Urinary bladder (tissue), 4 donors: ENCODE data around the gene KMT5B. TPM values are rescaled to one million over a fixed set of nuclear protein-coding genes. Genes with fewer than 3 reads are reported as not detected.
A peak's percentile ranks its signal among the peaks of the same experiment; 100 is the strongest.

ENCODE experiments used
- DNase-seq: peaks from one replicate; pipeline ENCODE4 v3.0.0-alpha.2; 2015; ENCODE audit errors: extremely low spot score
- H3K27ac ChIP-seq: one replicate; pipeline ENCODE4 v1.5.1; 2013; ENCODE audit warnings: low read depth, mild to moderate bottlenecking, moderate library complexity
- H3K36me3 ChIP-seq: one replicate; pipeline ENCODE4 v1.6.1; 2013; ENCODE audit warnings: mild to moderate bottlenecking, moderate library complexity; ENCODE audit not compliant: insufficient read depth
- H3K4me1 ChIP-seq: one replicate; pipeline ENCODE4 v1.6.1; 2013; ENCODE audit warnings: mild to moderate bottlenecking, moderate library complexity; ENCODE audit not compliant: insufficient read depth
- H3K4me3 ChIP-seq: one replicate; pipeline ENCODE4 v1.5.1; 2013; ENCODE audit warnings: low read depth, low read length
- WGBS: extraction: QIAGEN DNeasy Blood & Tissue Kit; methylation state at CpG from one replicate; pipeline ENCODE4 v1.1.7; 2013; 5-methylcytosine and 5-hydroxymethylcytosine counted together
- polyA plus RNA-seq: library from polyadenylated mRNA; stranded (reverse); fragments of 200-250 nt; gene quantifications from one replicate; pipeline ENCODE4 v1.2.3, GENCODE V29; 2013
- total RNA-seq: library from RNA; depleted of rRNA; stranded (reverse); fragments of >200 nt; gene quantifications from one replicate; pipeline ENCODE4 v1.2.3, GENCODE V29; 2014
- donor health status: healthy with polysubstance abuse.
- donor health status: healthy.

The KMT5B gene
- total and polyA plus RNA-seq, 2 donors = 24.5 to 78.5 TPM

DNA sequence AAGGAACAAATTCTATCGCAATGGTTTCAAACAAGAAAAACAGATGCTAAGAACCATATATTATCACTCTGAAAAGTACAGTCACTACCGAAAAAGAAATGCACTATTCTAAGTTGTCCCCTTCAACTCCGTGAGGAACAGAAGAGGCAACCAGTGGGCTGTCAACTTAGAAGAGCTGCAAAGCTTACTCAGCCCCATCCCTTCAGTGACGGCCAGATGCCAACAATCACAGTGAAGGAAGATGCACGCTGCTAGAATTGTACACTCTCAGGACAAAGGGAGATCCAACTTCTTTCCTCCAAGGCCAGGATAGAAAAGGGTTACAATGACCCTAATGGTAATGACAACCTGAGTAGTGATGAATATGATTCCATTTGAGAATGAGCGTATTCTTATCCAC is 53.4 kb downstream of the KMT5B start:
- Histone ChIP-seq H3K36me3 (no peaks in the 10 kb centered on the region), H3K4me1 (no peaks in the 10 kb centered on the region), H3K27ac (no peak overlapping the region), H3K4me3 (no peak overlapping the region)
- WGBS = 75% methylated on average over 6 of the region's 6 CpGs
- DNase-seq = no peak

DNA sequence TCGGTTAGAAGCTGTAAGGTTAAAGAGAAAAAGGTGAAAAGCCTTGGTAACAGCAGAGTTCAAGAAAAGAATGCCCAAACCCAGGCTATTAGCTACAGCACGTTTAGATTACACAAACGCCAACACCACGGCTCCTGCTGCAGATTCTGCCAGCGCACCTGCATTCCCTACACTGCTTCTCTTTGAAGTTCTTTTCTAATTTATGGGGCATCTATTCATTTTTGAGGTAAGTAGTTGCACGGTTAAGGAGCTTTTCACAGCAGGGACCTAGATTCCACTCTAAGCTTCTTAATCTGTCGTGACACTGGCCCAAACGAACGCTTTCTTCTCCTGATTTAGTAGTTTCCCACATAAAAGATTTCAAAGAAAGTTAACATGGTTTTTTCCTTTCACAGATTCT is 53.9 kb downstream of the KMT5B start:
- WGBS = 85% methylated on average over 9 of the region's 9 CpGs
- H3K4me3 ChIP-seq = no peak overlapping the region
- no peak for DNase-seq
- H3K4me1 ChIP-seq = no peaks in the 10 kb centered on the region
- H3K36me3 ChIP-seq = no peaks in the 10 kb centered on the region
- no peak overlapping the region for H3K27ac ChIP-seq

DNA sequence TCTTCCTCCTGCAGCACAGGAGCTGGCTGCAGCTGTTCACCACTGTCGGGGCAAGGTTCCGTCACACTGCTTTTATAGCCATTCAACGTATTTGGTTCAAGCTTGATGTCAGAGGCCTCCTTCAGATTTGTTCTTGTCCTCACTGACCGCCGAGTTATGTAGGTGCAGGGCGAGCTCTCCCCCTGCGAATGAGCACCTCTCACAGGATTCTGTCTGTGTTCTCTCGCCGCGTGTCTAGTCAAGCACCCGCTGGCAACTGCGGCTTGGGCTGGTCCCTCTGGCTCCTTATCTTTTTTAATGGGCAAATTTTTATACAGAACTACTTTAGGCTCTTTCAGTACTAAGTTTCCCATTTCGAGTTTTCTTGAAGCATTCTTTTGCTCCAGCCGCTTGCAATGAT is 54.5 kb downstream of the KMT5B start:
- WGBS = 92% methylated on average over 14 of the region's 14 CpGs
- Histone ChIP-seq H3K4me3 (no peak overlapping the region), H3K36me3 (no peaks in the 10 kb centered on the region), H3K4me1 (no peaks in the 10 kb centered on the region), H3K27ac (no peak overlapping the region)
- DNase-seq = no peak

DNA sequence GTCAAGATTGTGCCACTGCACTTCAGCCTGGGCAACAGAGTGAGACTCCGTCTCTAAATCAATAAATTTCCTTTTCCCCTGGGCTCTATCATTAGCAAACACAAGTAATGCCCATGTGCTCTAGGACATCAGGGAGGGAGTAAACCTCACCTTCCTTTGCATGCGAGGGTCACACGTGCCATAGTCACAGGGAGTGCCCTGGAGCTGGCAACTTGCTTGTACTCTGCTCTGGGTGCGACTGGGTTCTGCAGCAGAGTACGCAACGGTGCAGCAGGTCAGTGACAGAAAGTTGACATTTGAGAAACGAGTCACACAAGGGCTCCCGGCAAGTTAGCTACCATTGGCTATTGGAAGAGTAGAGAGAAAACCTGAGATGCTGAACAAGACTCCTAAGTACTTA is 59.4 kb downstream of the KMT5B start:
- no peaks in the 10 kb centered on the region for H3K4me1 ChIP-seq
- DNase-seq = no peak
- H3K4me3 ChIP-seq = no peak overlapping the region
- H3K36me3 ChIP-seq = no peaks in the 10 kb centered on the region
- H3K27ac ChIP-seq = no peak overlapping the region
- WGBS = 88% methylated on average over 8 of the region's 8 CpGs

DNA sequence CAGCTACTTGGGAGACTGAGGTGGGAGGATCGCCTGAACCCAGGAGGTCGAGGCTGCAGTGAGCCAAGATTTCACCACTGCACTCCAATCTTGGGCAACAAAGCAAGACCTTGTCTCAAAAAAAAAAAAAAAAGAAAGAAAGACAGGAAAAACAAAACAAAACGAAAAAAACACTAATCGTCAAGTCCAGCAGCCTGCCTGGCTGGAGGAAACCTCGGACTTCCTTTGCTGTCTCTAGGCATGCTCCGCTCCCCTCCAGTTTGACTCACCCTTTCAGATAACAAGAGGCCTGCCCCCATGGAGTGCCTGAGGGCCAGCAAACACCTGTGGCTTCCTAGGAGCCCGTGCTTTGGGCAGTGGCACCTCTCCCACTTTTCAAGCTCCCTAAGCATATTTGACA is 63.1 kb downstream of the KMT5B start:
- Histone ChIP-seq H3K4me1 (no peaks in the 10 kb centered on the region), H3K36me3 (no peaks in the 10 kb centered on the region), H3K4me3 (no peak overlapping the region), H3K27ac (no peak overlapping the region)
- 49% methylated on average over 7 of the region's 7 CpGs for WGBS
- no peak for DNase-seq

DNA sequence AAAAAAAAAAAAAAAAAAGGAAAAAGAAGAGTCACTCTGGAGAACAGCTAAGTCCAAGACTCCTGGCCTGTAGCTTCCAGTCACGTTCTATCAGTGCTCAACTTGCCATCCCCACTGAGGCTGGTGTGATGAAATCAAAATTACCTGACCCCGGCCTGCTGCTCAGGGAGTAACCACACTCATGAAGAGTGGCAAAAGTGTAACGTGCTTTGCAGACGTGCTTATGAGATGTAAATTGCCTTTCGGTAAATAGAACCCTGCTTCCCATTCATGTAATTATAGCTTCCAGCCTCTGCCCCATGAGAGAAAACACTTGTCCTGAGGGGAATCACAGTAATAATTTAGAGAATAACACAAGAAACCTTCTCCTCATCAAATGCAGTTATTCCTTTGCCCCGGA is 63.7 kb downstream of the KMT5B start:
- no peak for DNase-seq
- no peaks in the 10 kb centered on the region for H3K36me3 ChIP-seq
- H3K27ac ChIP-seq = no peak overlapping the region
- H3K4me1 ChIP-seq = no peaks in the 10 kb centered on the region
- no peak overlapping the region for H3K4me3 ChIP-seq
- WGBS = 91% methylated on average over 6 of the region's 6 CpGs

DNA sequence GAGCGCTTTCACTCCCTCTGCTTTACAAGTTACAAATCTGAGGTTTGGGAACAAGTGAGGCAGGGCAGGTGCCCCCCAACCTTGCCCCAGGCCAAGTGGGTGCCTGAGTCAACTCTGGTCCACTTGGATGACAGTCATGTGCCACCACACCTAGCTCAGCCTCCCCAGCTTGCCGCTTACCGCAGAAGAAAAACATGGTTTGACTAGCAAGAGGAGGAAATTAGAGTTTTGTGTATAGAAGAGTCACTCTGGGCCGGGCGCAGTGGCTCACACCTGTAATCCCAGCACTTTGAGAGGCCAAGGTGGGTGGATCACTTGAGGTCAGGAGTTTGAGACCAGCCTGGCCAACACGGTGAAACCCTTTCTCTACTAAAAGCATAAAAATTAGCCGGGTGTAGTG is 64.2 kb downstream of the KMT5B start:
- no peak overlapping the region for H3K27ac ChIP-seq
- H3K4me1 ChIP-seq = no peaks in the 10 kb centered on the region
- WGBS = 88% methylated on average over 7 of the region's 7 CpGs
- DNase-seq = no peak
- H3K4me3 ChIP-seq = no peak overlapping the region
- no peaks in the 10 kb centered on the region for H3K36me3 ChIP-seq

DNA sequence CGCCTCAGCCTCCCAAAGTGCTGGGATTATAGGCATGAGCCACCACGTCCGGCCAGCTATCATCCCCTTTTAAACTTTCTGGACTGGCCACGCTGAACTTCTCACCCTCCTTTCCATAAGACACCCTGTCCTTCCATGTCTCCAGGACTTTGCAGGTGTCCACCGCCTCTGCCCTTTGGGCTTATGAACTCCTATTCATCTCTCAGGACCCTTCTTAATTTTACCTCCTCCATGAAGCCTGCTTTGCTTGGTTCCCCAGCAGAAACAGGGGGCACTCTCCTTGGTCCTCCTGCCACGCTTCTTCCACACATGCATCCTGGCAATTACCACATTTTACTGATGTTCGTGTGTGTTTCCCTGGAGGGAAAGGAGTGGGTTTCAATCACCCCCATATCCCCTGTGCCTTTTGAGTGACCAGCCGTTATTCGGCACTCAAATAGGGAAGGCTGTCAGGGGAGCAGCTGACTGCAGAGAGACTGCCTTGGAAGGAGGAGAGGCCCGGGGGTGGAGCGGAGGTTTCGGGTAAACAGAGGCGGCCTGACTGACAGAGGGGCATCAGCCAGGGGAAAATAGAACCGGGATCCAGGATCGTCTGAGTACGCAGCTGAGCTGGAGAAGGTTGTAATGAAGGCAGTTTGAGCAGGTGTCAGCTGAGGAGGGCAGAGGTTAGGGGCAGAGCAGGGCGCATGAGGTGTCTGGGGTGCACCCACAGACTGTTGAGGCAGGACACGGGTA is 64.9 kb downstream of the KMT5B start:
- DNase-seq = no peak
- Histone ChIP-seq H3K27ac (no peak overlapping the region), H3K4me3 (no peak overlapping the region), H3K36me3 (no peaks in the 10 kb centered on the region), H3K4me1 (no peaks in the 10 kb centered on the region)
- 86% methylated on average over 18 of the region's 18 CpGs for WGBS

DNA sequence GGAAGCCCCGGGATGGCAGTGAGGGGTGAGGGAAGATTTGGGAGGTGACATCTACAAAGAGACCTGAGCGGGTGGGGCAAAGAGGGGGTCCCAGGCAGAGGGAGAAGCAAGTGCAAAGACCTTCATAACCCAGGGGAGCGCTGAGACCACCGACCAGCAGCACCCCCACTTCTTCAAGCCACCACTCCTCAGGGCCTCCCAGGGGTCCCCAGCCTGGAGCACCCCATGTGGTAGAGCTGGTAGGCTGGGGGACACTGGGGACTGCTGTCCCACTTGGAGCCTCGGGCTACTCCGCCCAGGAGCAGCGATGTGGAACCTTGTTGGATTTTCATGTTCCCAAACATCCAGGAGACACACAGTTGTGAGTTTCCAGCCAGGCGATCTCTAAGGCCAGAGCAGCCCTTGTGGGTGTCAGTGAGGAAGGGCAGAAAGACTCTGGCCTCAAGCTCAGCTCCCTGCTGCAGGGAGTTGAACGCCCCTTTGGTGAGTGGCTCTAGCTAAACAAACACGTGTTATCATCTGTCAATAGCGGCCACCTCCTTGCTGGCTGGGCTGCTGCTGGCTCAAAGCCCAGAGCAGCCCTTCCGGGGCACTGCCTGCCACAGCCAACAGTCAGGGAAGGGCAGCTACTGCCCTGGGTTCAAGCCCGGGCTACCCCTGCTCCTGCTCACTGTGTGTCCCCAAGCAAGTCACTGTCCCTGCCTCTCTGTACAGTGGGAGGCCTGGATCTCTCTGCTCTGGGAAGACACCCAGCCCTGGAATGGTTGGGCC is 66.2 kb downstream of the KMT5B start:
- peak overlapping the region; percentile 57 for H3K27ac ChIP-seq
- 46% methylated on average over 13 of the region's 13 CpGs for WGBS
- H3K4me3 ChIP-seq = no peak overlapping the region
- H3K4me1 ChIP-seq = no peaks in the 10 kb centered on the region
- H3K36me3 ChIP-seq = no peaks in the 10 kb centered on the region
- no peak for DNase-seq

DNA sequence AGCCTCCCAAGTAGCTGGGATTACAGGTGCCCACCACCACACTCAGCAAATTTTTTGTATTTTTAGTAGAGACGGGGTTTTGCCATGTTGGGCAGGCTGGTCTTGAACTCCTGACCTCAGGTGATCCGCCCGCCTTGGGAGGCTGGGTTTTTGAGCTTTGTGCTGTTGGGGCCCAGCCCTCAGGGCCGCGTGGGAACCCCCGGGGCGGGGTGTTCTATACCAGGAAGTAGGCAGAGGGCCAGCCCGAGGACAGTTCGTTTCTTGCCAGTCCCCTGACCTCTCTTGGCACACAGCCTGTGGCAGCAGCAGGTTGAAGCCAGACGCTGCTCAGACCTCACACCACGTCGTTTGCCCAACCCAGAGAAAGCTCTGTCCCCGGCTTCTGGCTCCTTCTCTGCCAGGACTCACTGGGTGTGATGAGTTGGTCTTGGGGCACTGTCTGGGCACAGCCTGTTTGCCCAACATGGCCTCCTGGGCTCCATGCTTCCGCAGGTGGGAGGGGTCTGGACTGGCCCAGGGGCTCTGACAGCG is 67.0 kb downstream of the KMT5B start:
- 50% methylated on average over 15 of the region's 15 CpGs for WGBS
- no peak for DNase-seq
- no peaks in the 10 kb centered on the region for H3K4me1 ChIP-seq
- no peaks in the 10 kb centered on the region for H3K36me3 ChIP-seq
- H3K27ac ChIP-seq = peak overlapping the region; percentile 57
- no peak overlapping the region for H3K4me3 ChIP-seq

DNA sequence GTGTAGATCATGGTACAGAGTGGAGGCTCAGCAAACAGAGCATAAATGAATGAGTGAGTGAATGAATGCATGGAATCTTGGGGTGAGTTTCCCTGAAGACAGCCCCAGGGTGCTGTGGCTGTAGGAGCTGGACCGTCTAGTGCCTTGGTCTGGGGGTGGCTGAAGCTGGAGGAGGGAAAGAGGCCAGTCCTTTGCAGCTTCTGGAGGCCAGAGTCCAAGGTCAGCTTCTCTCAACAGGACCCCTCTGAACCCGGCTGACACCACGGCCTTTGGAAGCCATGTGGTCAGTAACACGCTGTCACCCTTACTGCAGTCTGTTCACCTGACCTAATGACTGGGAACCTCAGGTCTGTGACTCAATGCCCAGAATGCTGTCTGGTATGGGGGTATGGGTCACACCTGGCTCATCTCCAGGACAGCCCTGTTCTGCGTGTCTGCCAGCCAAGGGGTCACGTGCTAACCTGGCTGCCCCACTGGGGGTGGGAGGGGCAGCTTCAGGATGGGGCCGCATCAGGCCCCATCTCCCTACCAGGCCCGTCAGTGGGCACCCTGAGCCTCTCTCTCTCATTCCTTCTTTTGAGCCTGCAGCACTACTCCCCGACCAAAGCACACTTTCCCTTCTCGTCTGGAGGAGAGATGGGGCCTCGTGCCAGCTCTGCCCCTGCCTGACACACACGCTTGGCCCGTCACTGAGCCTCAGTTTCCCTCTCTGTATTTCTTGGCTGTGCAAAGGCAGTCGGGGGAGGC is 67.8 kb downstream of the KMT5B start:
- no peak overlapping the region for H3K27ac ChIP-seq
- H3K4me1 ChIP-seq = no peaks in the 10 kb centered on the region
- H3K36me3 ChIP-seq = no peaks in the 10 kb centered on the region
- no peak overlapping the region for H3K4me3 ChIP-seq
- 76% methylated on average over 14 of the region's 14 CpGs for WGBS
- no peak for DNase-seq

DNA sequence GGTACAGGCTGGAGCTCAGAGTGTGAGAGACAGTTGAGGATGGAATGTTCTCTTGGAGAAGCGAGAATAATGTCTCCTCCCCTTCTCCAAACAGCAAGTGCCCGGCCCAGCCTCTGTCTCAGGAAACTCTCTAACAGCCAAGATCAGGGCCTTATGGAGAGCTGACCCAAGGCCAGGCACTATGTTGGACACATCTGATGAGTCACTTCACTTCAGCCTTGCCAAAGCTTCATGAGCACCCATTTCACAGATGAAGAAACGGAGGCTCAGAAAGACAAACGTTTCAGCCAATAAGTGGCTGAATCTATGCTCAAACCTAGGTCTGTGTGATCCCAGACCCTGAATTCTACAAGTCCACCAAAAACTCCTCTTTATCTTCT is 69.8 kb downstream of the KMT5B start:
- Histone ChIP-seq H3K4me3 (no peak overlapping the region), H3K4me1 (no peaks in the 10 kb centered on the region), H3K27ac (no peak overlapping the region), H3K36me3 (no peaks in the 10 kb centered on the region)
- WGBS = 85% methylated on average over 4 of the region's 4 CpGs
- DNase-seq = no peak

DNA sequence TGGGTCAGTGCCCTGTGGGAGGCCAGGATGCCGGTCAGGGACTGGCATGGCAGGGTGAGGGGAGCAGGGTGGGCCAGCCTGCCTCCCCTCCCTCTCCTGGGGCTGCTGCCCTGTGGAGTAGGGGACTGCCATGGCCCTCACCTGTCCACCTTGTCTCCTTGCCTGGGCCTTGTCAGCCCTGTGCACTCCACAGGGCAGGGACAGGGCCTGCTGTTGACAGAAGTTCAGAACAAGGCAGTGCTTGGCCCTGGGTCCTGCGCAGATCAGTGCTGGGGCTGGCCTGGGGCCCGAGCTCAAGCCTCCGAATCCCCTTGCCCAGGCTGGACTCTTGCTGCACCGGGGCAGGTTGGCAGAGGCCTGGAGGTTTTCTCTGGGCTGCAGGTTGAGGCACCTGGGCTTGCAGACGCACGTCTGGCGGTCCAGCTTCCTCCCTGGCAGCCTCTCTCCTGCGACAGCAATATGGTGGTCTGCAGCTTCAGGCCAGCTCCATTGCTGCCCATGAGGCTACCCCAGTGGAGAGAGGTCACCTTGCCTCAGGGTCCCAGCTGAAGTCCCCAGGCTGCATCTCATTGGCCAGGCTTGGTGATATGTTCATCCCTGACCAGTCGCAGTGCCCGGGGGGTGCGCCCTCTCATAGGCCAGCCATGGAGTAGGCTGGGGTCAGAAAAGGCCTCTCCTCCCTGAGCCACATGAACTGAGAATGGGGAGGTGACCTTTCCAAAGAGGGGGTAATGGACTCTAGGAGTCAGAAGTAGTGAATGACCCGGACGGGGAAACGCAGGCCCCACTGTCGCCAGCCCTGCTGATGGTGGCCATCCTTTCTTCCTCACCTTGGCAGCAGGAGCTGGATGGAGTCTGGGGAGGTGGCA is 70.4 kb downstream of the KMT5B start:
- Histone ChIP-seq H3K4me3 (no peak overlapping the region), H3K4me1 (no peaks in the 10 kb centered on the region), H3K36me3 (no peaks in the 10 kb centered on the region), H3K27ac (no peak overlapping the region)
- no peak for DNase-seq
- 89% methylated on average over 16 of the region's 16 CpGs for WGBS
